Keratinocyte (primary cell): ENCODE measurements around the gene MATK. TPM values are rescaled to one million over a fixed set of nuclear protein-coding genes. Genes with fewer than 3 reads are reported as not detected.

Experiments used
- DNase-seq: peaks from one replicate; pipeline ENCODE4 v3.0.0-alpha.2; 2011; ENCODE audit warnings: low read depth, missing footprints, low spot score
- FAIRE-seq: peaks from 2 replicates; lab custom pipeline; 2011; peaks lifted over from hg19 to GRCh38; lab: Jason Lieb, UNC
- H2AFZ ChIP-seq: 2 replicates; pipeline ENCODE4 v1.6.0; 2012; ENCODE audit warnings: low read length, control low read depth, inconsistent platforms; ENCODE audit not compliant: control insufficient read depth
- H3K27ac ChIP-seq: 2 replicates; pipeline ENCODE4 v1.5.1; 2011; ENCODE audit warnings: low read length; ENCODE audit not compliant: control insufficient read depth, insufficient read depth
- H3K27me3 ChIP-seq: 3 replicates; pipeline ENCODE4 v1.6.0; 2011; ENCODE audit warnings: low read length; ENCODE audit not compliant: control insufficient read depth, insufficient read depth; ENCODE audit errors: extremely low read depth
- H3K36me3 ChIP-seq, 2 experiments: 2 replicates in 1 of 2; 3 replicates in 1 of 2; pipeline ENCODE4 v1.5.1; 2011; ENCODE audit warnings: low read length in 2 of 2, mild to moderate bottlenecking in 1 of 2; ENCODE audit not compliant: control insufficient read depth in 2 of 2, insufficient read depth in 2 of 2; ENCODE audit errors: extremely low read depth in 1 of 2
- H3K4me1 ChIP-seq: 3 replicates; pipeline ENCODE4 v1.5.1; 2011; ENCODE audit warnings: low read length; ENCODE audit not compliant: control insufficient read depth, insufficient read depth; ENCODE audit errors: extremely low read depth
- H3K4me2 ChIP-seq: 3 replicates; pipeline ENCODE4 v1.6.0; 2011; ENCODE audit warnings: low read depth, low read length; ENCODE audit not compliant: control insufficient read depth, insufficient read depth; ENCODE audit errors: extremely low read depth
- H3K4me3 ChIP-seq, 3 experiments: fragments of 200-600 bp in 1 of 3; sonication (generic) in 1 of 3; 2 replicates in 2 of 3; 3 replicates in 1 of 3; pipeline ENCODE4 v1.5.1; 2011 to 2016; ENCODE audit warnings: low read length in 3 of 3, mild to moderate bottlenecking in 3 of 3, control low read depth in 2 of 3, inconsistent platforms in 1 of 3, low read depth in 1 of 3, mixed read lengths in 1 of 3, mixed run types in 1 of 3, moderate library complexity in 1 of 3; ENCODE audit not compliant: control insufficient read depth in 2 of 3, insufficient read depth in 2 of 3; ENCODE audit errors: extremely low read depth in 1 of 3
- H3K79me2 ChIP-seq: 2 replicates; pipeline ENCODE4 v1.6.0; 2012; ENCODE audit warnings: low read length; ENCODE audit not compliant: control insufficient read depth, insufficient read depth
- H3K9ac ChIP-seq: 3 replicates; pipeline ENCODE4 v1.6.0; 2011; ENCODE audit warnings: low read length; ENCODE audit not compliant: control insufficient read depth, insufficient read depth; ENCODE audit errors: extremely low read depth
- H3K9me1 ChIP-seq: 3 replicates; pipeline ENCODE4 v1.6.0; 2011; ENCODE audit warnings: low read length; ENCODE audit not compliant: control insufficient read depth, insufficient read depth; ENCODE audit errors: extremely low read depth
- H3K9me3 ChIP-seq: 2 replicates; pipeline ENCODE4 v1.5.1; 2012; ENCODE audit warnings: low read depth, low read length; ENCODE audit not compliant: control insufficient read depth
- H4K20me1 ChIP-seq: 3 replicates; pipeline ENCODE4 v1.6.0; 2011; ENCODE audit warnings: low read length; ENCODE audit not compliant: control insufficient read depth, insufficient read depth; ENCODE audit errors: extremely low read depth
- CTCF ChIP-seq, 3 experiments: IDR thresholded peaks in 1 of 3; conservative IDR thresholded peaks in 1 of 3; optimal IDR thresholded peaks in 1 of 3; 2 replicates in 2 of 3; 3 replicates in 1 of 3; pipeline versions ENCODE3 to v1.5.1; 2011; ENCODE audit warnings: low read length in 3 of 3, mild to moderate bottlenecking in 3 of 3, moderate library complexity in 2 of 3, control low read depth in 1 of 3, inconsistent platforms in 1 of 3; ENCODE audit not compliant: insufficient read depth in 2 of 3; ENCODE audit errors: extremely low read depth in 1 of 3
- EZH2 ChIP-seq: IDR thresholded peaks from one replicate; pipeline ENCODE4 v1.6.1; 2012; ENCODE audit warnings: inconsistent platforms, mild to moderate bottlenecking, low read length, moderate library complexity
- dilution Hi-C: fragments of 300-500 bp; cut with MboI; formaldehyde crosslinking; loops from one replicate; pipeline ENCODE4 v1.7.0; 2020; ENCODE audit warnings: low sequenced_read_pairs; ENCODE audit not compliant: extremely low pct_ligation_motif_present
- polyA plus RNA-seq, 5 experiments: library from polyadenylated mRNA; depleted of rRNA in 3 of 5; stranded (reverse) in 3 of 5; stranded (forward) in 1 of 5; unstranded in 1 of 5; fragments of >200 nt; gene quantifications; 1 replicate in 1 of 5; 2 replicates in 3 of 5; 3 replicates in 1 of 5; pipeline versions ENCODE4 v1.2.1 to v1.2.3, GENCODE V29; 2011 to 2012; ENCODE audit warnings: missing spikeins in 2 of 5, low read depth in 1 of 5, low replicate concordance in 1 of 5

The MATK gene
- polyA plus RNA-seq, 1 donor (not counting 4 experiments of a cell fraction or from before 2014, with no cell fraction given) = 0.16 TPM

- Histone ChIP-seq H3K4me1 (no peaks in the 10 kb centered on the region), H4K20me1 (no peaks in the 10 kb centered on the region), H3K9ac (no peak within 1 kb of the TSS), H3K79me2 (no peaks in the 10 kb centered on the region), H3K27me3 (peaks cover 7% of the 10 kb centered on the region), H3K27ac (no peak within 1 kb of the TSS), H3K36me3 (peaks cover 0 to 3% of the 10 kb centered on the region in 2 experiments), H3K4me3 (no peak within 1 kb of the TSS), H3K9me1 (no peaks in the 10 kb centered on the region), H3K9me3 (no peaks in the 10 kb centered on the region), H2AFZ (no peak within 1 kb of the TSS), H3K4me2 (no peak within 1 kb of the TSS)
- FAIRE-seq (no peak), DNase-seq (no peak)
- TF ChIP-seq CTCF (optimal IDR thresholded peaks at IDR 0.05 in 1 of 3, IDR thresholded peaks at IDR 0.05 in 1 of 3, conservative IDR thresholded peaks at IDR 0.05 in 1 of 3; ENCODE audit: extremely low read depth in 1 of 3, insufficient read depth in 2 of 3, low read length in 3 of 3) = no peak
- no peak for TF ChIP-seq EZH2
- dilution Hi-C loops = no loop called here
Observed at GRCh38 chr19:3771906-3772455, 14.2 kb downstream of the MATK start, which contains the start of gene RAX2. Gene RAX2, minus strand, starts transcription at chr19:3772228. Its CDS starts 486 bp downstream, at chr19:3771742.

- TF ChIP-seq EZH2 = peak; percentile 52
- TF ChIP-seq CTCF (optimal IDR thresholded peaks at IDR 0.05 in 1 of 3, IDR thresholded peaks at IDR 0.05 in 1 of 3, conservative IDR thresholded peaks at IDR 0.05 in 1 of 3; ENCODE audit: extremely low read depth in 1 of 3, insufficient read depth in 2 of 3, low read length in 3 of 3) = no peak
- FAIRE-seq (no peak), DNase-seq (no peak)
- Histone ChIP-seq H3K4me2 (no peak overlapping the region), H3K79me2 (no peaks in the 10 kb centered on the region), H3K36me3 (peaks cover 5% of the 10 kb centered on the region in 2 experiments), H3K4me1 (no peaks in the 10 kb centered on the region), H3K9me3 (no peaks in the 10 kb centered on the region), H3K9ac (no peak overlapping the region), H2AFZ (no peak overlapping the region), H3K27me3 (peaks cover 7% of the 10 kb centered on the region), H4K20me1 (no peaks in the 10 kb centered on the region), H3K9me1 (no peaks in the 10 kb centered on the region), H3K27ac (no peak overlapping the region), H3K4me3 (no peak overlapping the region)
- dilution Hi-C loops = no loop called here
Observed at GRCh38 chr19:3771000-3771905, 14.9 kb downstream of the MATK start.
